ENCODE measurements around the gene C10orf67. TPM values are rescaled to one million over a fixed set of nuclear protein-coding genes. Genes with fewer than 3 reads are reported as not detected.

The C10orf67 gene
- total RNA-seq, 2 donors from 2014 or later = 0.52 TPM; not detected in 1

DNA sequence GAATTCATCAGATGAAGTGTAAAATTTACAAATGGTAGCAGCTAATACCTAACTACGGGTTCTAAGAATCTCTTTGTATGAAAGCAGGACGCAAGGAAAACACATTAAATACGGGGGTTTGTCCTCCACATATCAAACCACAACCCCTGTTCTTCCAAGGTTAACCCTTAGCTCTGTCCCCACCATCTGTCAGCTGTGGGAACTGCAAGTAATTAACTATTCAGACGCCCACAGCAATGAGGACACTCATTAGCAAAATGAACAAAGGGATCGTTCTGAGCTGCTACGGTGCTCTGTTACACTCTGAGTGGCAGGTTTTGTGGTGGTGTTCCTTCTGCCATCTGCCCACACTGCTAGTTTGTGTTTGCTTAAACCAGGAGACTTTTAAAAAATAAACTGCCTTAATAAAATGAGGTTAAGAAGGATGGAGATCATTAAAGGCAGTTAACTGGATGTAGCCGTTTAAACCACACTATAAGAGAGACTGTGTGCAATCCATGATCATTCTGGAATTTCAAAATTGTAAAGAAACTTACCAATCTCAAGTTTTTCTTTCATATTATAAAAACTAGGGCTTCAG lies 51.4 kb downstream of the C10orf67 start:
- ATAC-seq (peak; percentile 79), DNase-seq (peak; percentile 64 to 76 (median 70))
- TF ChIP-seq POLR2A (IDR thresholded peaks at IDR 0.05) = no peak
- TF ChIP-seq, protein P1, sequence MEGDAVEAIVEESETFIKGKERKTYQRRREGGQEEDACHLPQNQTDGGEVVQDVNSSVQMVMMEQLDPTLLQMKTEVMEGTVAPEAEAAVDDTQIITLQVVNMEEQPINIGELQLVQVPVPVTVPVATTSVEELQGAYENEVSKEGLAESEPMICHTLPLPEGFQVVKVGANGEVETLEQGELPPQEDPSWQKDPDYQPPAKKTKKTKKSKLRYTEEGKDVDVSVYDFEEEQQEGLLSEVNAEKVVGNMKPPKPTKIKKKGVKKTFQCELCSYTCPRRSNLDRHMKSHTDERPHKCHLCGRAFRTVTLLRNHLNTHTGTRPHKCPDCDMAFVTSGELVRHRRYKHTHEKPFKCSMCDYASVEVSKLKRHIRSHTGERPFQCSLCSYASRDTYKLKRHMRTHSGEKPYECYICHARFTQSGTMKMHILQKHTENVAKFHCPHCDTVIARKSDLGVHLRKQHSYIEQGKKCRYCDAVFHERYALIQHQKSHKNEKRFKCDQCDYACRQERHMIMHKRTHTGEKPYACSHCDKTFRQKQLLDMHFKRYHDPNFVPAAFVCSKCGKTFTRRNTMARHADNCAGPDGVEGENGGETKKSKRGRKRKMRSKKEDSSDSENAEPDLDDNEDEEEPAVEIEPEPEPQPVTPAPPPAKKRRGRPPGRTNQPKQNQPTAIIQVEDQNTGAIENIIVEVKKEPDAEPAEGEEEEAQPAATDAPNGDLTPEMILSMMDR (IDR thresholded peaks at IDR 0.05) = peak; percentile 40 to 83 (median 81)
- Histone ChIP-seq H3K27me3 (no peaks in the 10 kb centered on the region), H3K9me3 (no peaks in the 10 kb centered on the region), H3K4me3 (no peak overlapping the region), H3K27ac (no peak overlapping the region), H3K36me3 (replicated peaks in 1 of 2; ENCODE audit: insufficient read depth in 1 of 2, low read depth in 2 of 2) (no peaks in the 10 kb centered on the region), H3K4me1 (peaks cover 12% of the 10 kb centered on the region)
- 4% methylated on average over 7 of the region's 7 CpGs for WGBS, 2 donors
- intact Hi-C loops (cut with DNase I) = no loop called here

DNA sequence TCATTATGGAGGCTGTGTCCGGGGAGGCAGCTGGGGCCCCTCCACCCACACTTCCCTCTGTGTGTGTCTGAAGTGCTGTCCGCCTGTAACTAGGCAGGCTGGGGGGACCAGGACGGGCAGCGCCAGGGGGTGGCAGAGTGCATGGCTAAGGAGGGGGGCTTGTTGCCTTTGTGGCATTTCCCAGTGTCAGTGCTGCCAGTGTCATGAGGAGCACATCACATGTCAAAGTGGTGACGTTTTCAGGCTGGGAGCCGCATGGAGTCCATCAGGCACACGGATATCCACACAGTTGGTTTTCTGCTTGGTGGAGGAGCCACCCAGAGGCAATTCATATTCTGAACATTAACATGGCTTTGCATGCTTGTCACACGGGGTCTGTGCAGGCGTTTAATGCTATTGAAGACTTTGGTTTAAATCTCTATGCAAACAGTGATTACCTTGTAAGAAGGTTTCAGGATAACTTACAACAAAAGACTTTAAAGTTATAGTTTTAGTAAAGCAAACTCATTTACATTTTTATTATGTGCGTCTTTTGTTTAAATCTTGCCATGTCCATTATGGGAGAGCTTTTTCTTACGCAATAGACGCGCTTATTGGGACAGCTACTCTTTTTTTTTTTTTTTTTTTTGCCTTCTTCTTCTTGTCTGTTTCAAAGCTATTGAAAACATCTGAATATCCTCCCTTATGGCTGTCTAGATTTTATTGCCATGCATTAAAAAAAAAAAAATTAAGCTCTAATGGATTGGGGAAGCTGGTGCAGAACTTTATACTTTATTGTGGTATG lies 52.9 kb downstream of the C10orf67 start:
- peak; percentile 54 to 72 (median 63) for DNase-seq

GRCh38 chr10:23284674-23285335 lies 59.8 kb downstream of the C10orf67 start:
- Histone ChIP-seq H3K27me3 (no peaks in the 10 kb centered on the region), H3K27ac (peak overlapping the region in 3 of 4 donors; percentile 23 to 51 (median 34)), H3K36me3 (replicated peaks in 1 of 2; ENCODE audit: insufficient read depth in 1 of 2, low read depth in 2 of 2) (no peaks in the 10 kb centered on the region), H3K4me3 (no peak overlapping the region), H3K4me1 (peaks cover 11% of the 10 kb centered on the region), H3K9me3 (no peaks in the 10 kb centered on the region)
- 41 to 43% methylated on average over 2 of the region's 2 CpGs for WGBS, 2 donors
- TF ChIP-seq, protein P1 (IDR thresholded peaks at IDR 0.05) = no peak
- TF ChIP-seq POLR2A (IDR thresholded peaks at IDR 0.05) = no peak
- ATAC-seq (no peak), DNase-seq (no peak)
- intact Hi-C loops (cut with DNase I) = loop anchor here (5.0 kb wide), 1 partner anchor 123 kb away; no protein-coding TSS in a partner anchor

More for the DNA sequence above, 52.9 kb downstream of the C10orf67 start:
- H3K27me3 ChIP-seq = no peaks in the 10 kb centered on the region
- H3K4me1 ChIP-seq = peaks cover 12% of the 10 kb centered on the region
- no peak overlapping the region for H3K27ac ChIP-seq
- no peaks in the 10 kb centered on the region for H3K9me3 ChIP-seq
- WGBS, 2 donors = 20% methylated on average over 11 to 13 of the region's 13 CpGs
- TF ChIP-seq, protein P1 (IDR thresholded peaks at IDR 0.05) = peak in 6 of 7 experiments; percentile 5 to 67 (median 56)
- no peak for TF ChIP-seq POLR2A (IDR thresholded peaks at IDR 0.05)
- intact Hi-C loops (cut with DNase I) = no loop called here
- no peak overlapping the region for H3K4me3 ChIP-seq
- peak; percentile 86 for ATAC-seq
- H3K36me3 ChIP-seq (replicated peaks in 1 of 2; ENCODE audit: insufficient read depth in 1 of 2, low read depth in 2 of 2) = no peaks in the 10 kb centered on the region

DNA sequence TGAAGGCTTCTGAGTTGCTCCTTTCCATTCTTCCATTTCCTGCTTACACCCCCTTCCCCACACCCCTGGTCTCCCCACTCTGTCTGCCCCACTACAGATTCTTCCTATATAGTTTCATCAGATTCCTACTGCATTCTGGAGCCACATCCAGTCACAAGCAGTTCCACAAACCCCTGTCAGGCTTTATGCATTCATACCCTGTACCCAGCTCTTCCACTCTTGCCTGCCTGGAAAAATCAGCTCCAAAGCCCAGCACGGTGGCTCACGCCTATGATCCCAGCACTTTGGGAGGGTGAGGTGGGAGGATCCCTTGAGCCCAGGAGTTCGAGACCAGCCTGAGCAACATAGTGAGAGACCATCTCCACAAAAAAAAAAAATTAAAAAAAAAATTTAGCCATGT lies 60.4 kb downstream of the C10orf67 start:
- Histone ChIP-seq H3K27ac (peak overlapping the region in 3 of 4 donors; percentile 23 to 51 (median 34)), H3K9me3 (no peaks in the 10 kb centered on the region), H3K4me1 (peaks cover 11% of the 10 kb centered on the region), H3K27me3 (no peaks in the 10 kb centered on the region), H3K36me3 (replicated peaks in 1 of 2; ENCODE audit: insufficient read depth in 1 of 2, low read depth in 2 of 2) (no peaks in the 10 kb centered on the region), H3K4me3 (no peak overlapping the region)
- WGBS, 2 donors = 48 to 62% methylated on average over 3 of the region's 3 CpGs
- TF ChIP-seq, protein P1 (IDR thresholded peaks at IDR 0.05) = no peak
- no peak for TF ChIP-seq POLR2A (IDR thresholded peaks at IDR 0.05)
- peak; percentile 12 for ATAC-seq
- intact Hi-C loops (cut with DNase I) = no loop called here
- DNase-seq = no peak
